ENCODE measurements around the gene SLC47A2. TPM values are rescaled to one million over a fixed set of nuclear protein-coding genes. Genes with fewer than 3 reads are reported as not detected.

Gene SLC47A2
- total and polyA plus RNA-seq, 4 donors, result 0.10 TPM; not detected in 3

- no peak for ATAC-seq (ENCODE audit: low FRiP score)
- no peak for DNase-seq
Measured at GRCh38 chr17:19707728-19708221, 8.6 kb downstream of the SLC47A2 start.

GRCh38 chr17:19706791-19707727 is 9.3 kb downstream of the SLC47A2 start:
- 87 to 90% methylated on average over 10 to 12 of the region's 12 CpGs for WGBS, 2 donors

More at GRCh38 chr17:19707728-19708221, 8.6 kb downstream of the SLC47A2 start:
- intact Hi-C loops (cut with DNase I), result no loop called here
- WGBS, 2 donors, result 82 to 84% methylated on average over 11 of the region's 11 CpGs
- no peaks in the 10 kb centered on the region for H3K36me3 ChIP-seq (ENCODE audit: control insufficient read depth in 1 of 2, insufficient read depth in 2 of 2, low read length in 1 of 2)
- H3K27me3 ChIP-seq (ENCODE audit: control insufficient read depth in 1 of 2, insufficient read depth in 2 of 2, low read length in 1 of 2), result no peaks in the 10 kb centered on the region
- H3K4me3 ChIP-seq (ENCODE audit: low read length in 2 of 2), result no peak overlapping the region
- no peaks in the 10 kb centered on the region for H3K4me1 ChIP-seq (ENCODE audit: control insufficient read depth in 1 of 2, insufficient read depth in 2 of 2, low read length in 2 of 2)
- H3K9me3 ChIP-seq (ENCODE audit: control insufficient read depth, low read length), result no peaks in the 10 kb centered on the region
- H3K27ac ChIP-seq (ENCODE audit: low read depth in 1 of 2, low read length in 2 of 2), result no peak overlapping the region

GRCh38 chr17:19705771-19706770 is 10.3 kb downstream of the SLC47A2 start:
- H3K27ac ChIP-seq (ENCODE audit: low read depth in 1 of 2, low read length in 2 of 2), result no peak overlapping the region
- DNase-seq (no peak), ATAC-seq (ENCODE audit: low FRiP score) (peak; percentile 3)
- H3K27me3 ChIP-seq (ENCODE audit: control insufficient read depth in 1 of 2, insufficient read depth in 2 of 2, low read length in 1 of 2), result no peaks in the 10 kb centered on the region
- intact Hi-C loops (cut with DNase I), result no loop called here
- no peaks in the 10 kb centered on the region for H3K4me1 ChIP-seq (ENCODE audit: control insufficient read depth in 1 of 2, insufficient read depth in 2 of 2, low read length in 2 of 2)
- WGBS, 2 donors, result 83 to 91% methylated on average over 18 to 22 of the region's 22 CpGs
- no peaks in the 10 kb centered on the region for H3K36me3 ChIP-seq (ENCODE audit: control insufficient read depth in 1 of 2, insufficient read depth in 2 of 2, low read length in 1 of 2)
- no peaks in the 10 kb centered on the region for H3K9me3 ChIP-seq (ENCODE audit: control insufficient read depth, low read length)
- H3K4me3 ChIP-seq (ENCODE audit: low read length in 2 of 2), result no peak overlapping the region

More at GRCh38 chr17:19706791-19707727, 9.3 kb downstream of the SLC47A2 start:
- Histone ChIP-seq H3K4me3 (ENCODE audit: low read length in 2 of 2) (no peak overlapping the region), H3K9me3 (ENCODE audit: control insufficient read depth, low read length) (no peaks in the 10 kb centered on the region), H3K27ac (ENCODE audit: low read depth in 1 of 2, low read length in 2 of 2) (no peak overlapping the region), H3K27me3 (ENCODE audit: control insufficient read depth in 1 of 2, insufficient read depth in 2 of 2, low read length in 1 of 2) (no peaks in the 10 kb centered on the region), H3K4me1 (ENCODE audit: control insufficient read depth in 1 of 2, insufficient read depth in 2 of 2, low read length in 2 of 2) (no peaks in the 10 kb centered on the region), H3K36me3 (ENCODE audit: control insufficient read depth in 1 of 2, insufficient read depth in 2 of 2, low read length in 1 of 2) (no peaks in the 10 kb centered on the region)
- no peak for DNase-seq
- ATAC-seq (ENCODE audit: low FRiP score), result no peak
- intact Hi-C loops (cut with DNase I), result no loop called here

GRCh38 chr17:19705201-19705600 is 11.2 kb downstream of the SLC47A2 start:
- Histone ChIP-seq H3K4me3 (ENCODE audit: low read length in 2 of 2) (no peak overlapping the region), H3K36me3 (ENCODE audit: control insufficient read depth in 1 of 2, insufficient read depth in 2 of 2, low read length in 1 of 2) (no peaks in the 10 kb centered on the region), H3K4me1 (ENCODE audit: control insufficient read depth in 1 of 2, insufficient read depth in 2 of 2, low read length in 2 of 2) (no peaks in the 10 kb centered on the region), H3K27me3 (ENCODE audit: control insufficient read depth in 1 of 2, insufficient read depth in 2 of 2, low read length in 1 of 2) (no peaks in the 10 kb centered on the region), H3K9me3 (ENCODE audit: control insufficient read depth, low read length) (no peaks in the 10 kb centered on the region), H3K27ac (ENCODE audit: low read depth in 1 of 2, low read length in 2 of 2) (no peak overlapping the region)
- DNase-seq (no peak), ATAC-seq (ENCODE audit: low FRiP score) (no peak)
- WGBS, 2 donors, result 91 to 92% methylated on average over 13 of the region's 13 CpGs
- intact Hi-C loops (cut with DNase I), result no loop called here

- Histone ChIP-seq H3K27ac (ENCODE audit: low read depth in 1 of 2, low read length in 2 of 2) (peak overlapping the region in 1 of 2 donors; percentile 15), H3K36me3 (ENCODE audit: control insufficient read depth in 1 of 2, insufficient read depth in 2 of 2, low read length in 1 of 2) (no peaks in the 10 kb centered on the region), H3K27me3 (ENCODE audit: control insufficient read depth in 1 of 2, insufficient read depth in 2 of 2, low read length in 1 of 2) (no peaks in the 10 kb centered on the region), H3K9me3 (ENCODE audit: control insufficient read depth, low read length) (no peaks in the 10 kb centered on the region), H3K4me3 (ENCODE audit: low read length in 2 of 2) (no peak overlapping the region), H3K4me1 (ENCODE audit: control insufficient read depth in 1 of 2, insufficient read depth in 2 of 2, low read length in 2 of 2) (no peaks in the 10 kb centered on the region)
- peak in 1 of 2 donors; percentile 77 for DNase-seq
- WGBS, 2 donors, result 49 to 60% methylated on average over 17 of the region's 17 CpGs
- intact Hi-C loops (cut with DNase I), result loop anchor here in 1 of 2 donors (5.0 kb wide), 1 partner anchor 58 kb away; no protein-coding TSS in a partner anchor
- peak; percentile 39 for ATAC-seq (ENCODE audit: low FRiP score)
Measured at GRCh38 chr17:19703828-19704613, 12.4 kb downstream of the SLC47A2 start.

- WGBS, 2 donors, result 65 to 71% methylated on average over 10 of the region's 10 CpGs
- intact Hi-C loops (cut with DNase I), result loop anchor here in 1 of 2 donors (5.0 kb wide), 1 partner anchor 59 kb away; no protein-coding TSS in a partner anchor
- no peak overlapping the region for H3K27ac ChIP-seq (ENCODE audit: low read depth in 1 of 2, low read length in 2 of 2)
Measured at GRCh38 chr17:19703106-19703827, 13.1 kb downstream of the SLC47A2 start.

GRCh38 chr17:19702217-19702641 is 14.2 kb downstream of the SLC47A2 start:
- DNase-seq, result no peak
- intact Hi-C loops (cut with DNase I), result loop anchor here in 1 of 2 donors (5.0 kb wide), 1 partner anchor 60 kb away; no protein-coding TSS in a partner anchor
- H3K9me3 ChIP-seq (ENCODE audit: control insufficient read depth, low read length), result no peaks in the 10 kb centered on the region
- H3K4me3 ChIP-seq (ENCODE audit: low read length in 2 of 2), result no peak overlapping the region
- no peak overlapping the region for H3K27ac ChIP-seq (ENCODE audit: low read depth in 1 of 2, low read length in 2 of 2)
- no peaks in the 10 kb centered on the region for H3K4me1 ChIP-seq (ENCODE audit: control insufficient read depth in 1 of 2, insufficient read depth in 2 of 2, low read length in 2 of 2)
- no peaks in the 10 kb centered on the region for H3K36me3 ChIP-seq (ENCODE audit: control insufficient read depth in 1 of 2, insufficient read depth in 2 of 2, low read length in 1 of 2)
- no peak for ATAC-seq (ENCODE audit: low FRiP score)
- no peaks in the 10 kb centered on the region for H3K27me3 ChIP-seq (ENCODE audit: control insufficient read depth in 1 of 2, insufficient read depth in 2 of 2, low read length in 1 of 2)
- WGBS, 2 donors, result 89% methylated on average over 4 of the region's 4 CpGs

More at GRCh38 chr17:19703106-19703827, 13.1 kb downstream of the SLC47A2 start:
- H3K4me3 ChIP-seq (ENCODE audit: low read length in 2 of 2), result no peak overlapping the region
- ATAC-seq (ENCODE audit: low FRiP score) (no peak), DNase-seq (no peak)
- no peaks in the 10 kb centered on the region for H3K9me3 ChIP-seq (ENCODE audit: control insufficient read depth, low read length)
- no peaks in the 10 kb centered on the region for H3K4me1 ChIP-seq (ENCODE audit: control insufficient read depth in 1 of 2, insufficient read depth in 2 of 2, low read length in 2 of 2)
- no peaks in the 10 kb centered on the region for H3K36me3 ChIP-seq (ENCODE audit: control insufficient read depth in 1 of 2, insufficient read depth in 2 of 2, low read length in 1 of 2)
- no peaks in the 10 kb centered on the region for H3K27me3 ChIP-seq (ENCODE audit: control insufficient read depth in 1 of 2, insufficient read depth in 2 of 2, low read length in 1 of 2)

Data from aorta (tissue), 5 donors.